GM19328 (cell line): ENCODE measurements around the gene MAPK8IP3.

Experiments
- ATAC-seq: cut with Tn5 transposase; IDR thresholded peaks from one replicate; pipeline ENCODE4 v1.9.1; 2021; ENCODE audit warnings: mild to moderate bottlenecking, moderate library complexity; ENCODE audit not compliant: unreplicated experiment

The MAPK8IP3 gene

GRCh38 chr16:1740234-1740633 lies 34.2 kb downstream of the MAPK8IP3 start:
- ATAC-seq: no peak

GRCh38 chr16:1740781-1741490 lies 34.9 kb downstream of the MAPK8IP3 start:
- ATAC-seq: no peak

- no peak for ATAC-seq
These were observed 35.7 kb downstream of the MAPK8IP3 start for GRCh38 chr16:1741553-1742165.

GRCh38 chr16:1743376-1744337 lies 37.7 kb downstream of the MAPK8IP3 start:
- no peak for ATAC-seq

GRCh38 chr16:1744338-1744840 lies 38.4 kb downstream of the MAPK8IP3 start:
- no peak for ATAC-seq

- ATAC-seq: no peak
These were observed 39.3 kb downstream of the MAPK8IP3 start for GRCh38 chr16:1745181-1745899.

GRCh38 chr16:1745900-1746692 lies 40.1 kb downstream of the MAPK8IP3 start:
- no peak for ATAC-seq

- ATAC-seq: no peak
These were observed 40.7 kb downstream of the MAPK8IP3 start for GRCh38 chr16:1746693-1747195.

GRCh38 chr16:1747934-1748333 lies 41.9 kb downstream of the MAPK8IP3 start:
- ATAC-seq: no peak

GRCh38 chr16:1749152-1750117 lies 43.4 kb downstream of the MAPK8IP3 start:
- no peak for ATAC-seq

- no peak for ATAC-seq
These were observed 46.0 kb downstream of the MAPK8IP3 start for GRCh38 chr16:1751946-1752345.

- ATAC-seq: no peak
These were observed 46.9 kb downstream of the MAPK8IP3 start for GRCh38 chr16:1752853-1753252.

GRCh38 chr16:1754204-1754603 lies 48.2 kb downstream of the MAPK8IP3 start:
- ATAC-seq: no peak

- ATAC-seq: no peak
These were observed 51.9 kb downstream of the MAPK8IP3 start for GRCh38 chr16:1757714-1758461.

GRCh38 chr16:1758923-1759322 lies 52.9 kb downstream of the MAPK8IP3 start:
- ATAC-seq: no peak

- no peak for ATAC-seq
These were observed 53.5 kb downstream of the MAPK8IP3 start for GRCh38 chr16:1759511-1759910.

- no peak for ATAC-seq
These were observed 54.9 kb downstream of the MAPK8IP3 start for GRCh38 chr16:1760911-1761310.

- no peak for ATAC-seq
These were observed 55.8 kb downstream of the MAPK8IP3 start for GRCh38 chr16:1761751-1762150.
